Measurements from ENCODE around the gene NFIC. TPM values are rescaled to one million over a fixed set of nuclear protein-coding genes. Genes with fewer than 3 reads are reported as not detected.

NFIC gene
- total RNA-seq, 4 donors from 2014 or later: 102 to 236 (median 158) TPM

GRCh38 chr19:3380829-3381228, 14.4 kb downstream of the NFIC start:
- no peak for DNase-seq (ENCODE audit: low spot score in 2 of 2)
- intact Hi-C loops (cut with DNase I; ENCODE audit: low total_unique reads): no loop called here
- TF ChIP-seq POLR2A (IDR thresholded peaks at IDR 0.05): no peak
- TF ChIP-seq CTCF (IDR thresholded peaks at IDR 0.05): no peak
- 95 to 96% methylated on average over 11 of the region's 11 CpGs for WGBS, 2 donors
- no peak overlapping the region for H3K4me3 ChIP-seq (ENCODE audit: low read depth, poor library complexity, severe bottlenecking)

- DNase-seq (ENCODE audit: low spot score in 2 of 2): peak in 1 of 2 donors; percentile 88
- no peak for TF ChIP-seq POLR2A (IDR thresholded peaks at IDR 0.05)
- no peak for TF ChIP-seq CTCF (IDR thresholded peaks at IDR 0.05)
- intact Hi-C loops (cut with DNase I; ENCODE audit: low total_unique reads): no loop called here
- WGBS, 2 donors: 91 to 92% methylated on average over 55 to 59 of the region's 59 CpGs
- no peak overlapping the region for H3K4me3 ChIP-seq (ENCODE audit: low read depth, poor library complexity, severe bottlenecking)
These were observed 15.5 kb downstream of the NFIC start for GRCh38 chr19:3381701-3382372.

DNA sequence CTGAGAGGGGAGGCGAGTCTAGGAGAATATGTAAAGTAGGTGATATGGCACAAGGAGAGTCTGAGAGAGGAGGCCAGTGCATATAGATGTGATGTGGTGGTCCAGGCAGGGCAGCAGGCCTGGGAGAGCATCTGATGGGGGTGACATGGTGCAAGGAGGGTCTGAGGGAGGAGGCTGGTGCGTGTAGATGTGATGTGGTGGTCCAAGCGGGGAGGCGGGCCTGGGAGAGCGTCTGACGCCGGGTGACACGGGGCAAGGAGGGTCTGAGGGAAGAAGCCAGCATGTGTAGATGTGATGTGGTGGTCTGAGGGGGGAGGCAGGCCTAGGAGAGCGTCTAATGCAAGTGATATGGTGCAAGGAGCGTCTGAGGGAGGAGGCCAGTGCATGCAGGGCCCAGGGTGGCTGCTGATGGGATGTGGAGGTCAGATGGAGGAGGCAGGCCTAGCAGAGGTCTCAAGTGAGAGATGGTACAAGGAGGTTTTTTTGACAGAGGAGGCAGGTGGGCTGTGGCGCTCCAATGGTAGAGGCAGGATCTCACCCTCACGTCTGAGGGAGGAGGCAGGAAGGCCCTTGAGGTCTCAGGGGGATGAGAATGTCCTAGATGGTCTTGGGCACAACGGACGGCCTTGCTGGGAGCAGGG, 16.2 kb downstream of the NFIC start:
- H3K4me3 ChIP-seq (ENCODE audit: low read depth, poor library complexity, severe bottlenecking): no peak overlapping the region
- TF ChIP-seq POLR2A (IDR thresholded peaks at IDR 0.05) (no peak), CTCF (IDR thresholded peaks at IDR 0.05) (no peak)
- WGBS, 2 donors: 79 to 80% methylated on average over 14 of the region's 14 CpGs
- intact Hi-C loops (cut with DNase I; ENCODE audit: low total_unique reads): no loop called here
- DNase-seq (ENCODE audit: low spot score in 2 of 2): no peak

- WGBS, 2 donors: 36 to 44% methylated on average over 10 to 13 of the region's 13 CpGs
- H3K4me3 ChIP-seq (ENCODE audit: low read depth, poor library complexity, severe bottlenecking): no peak overlapping the region
- intact Hi-C loops (cut with DNase I; ENCODE audit: low total_unique reads): no loop called here
These were observed 16.8 kb downstream of the NFIC start for GRCh38 chr19:3383121-3383722.

More at GRCh38 chr19:3383121-3383722, 16.8 kb downstream of the NFIC start:
- DNase-seq (ENCODE audit: low spot score in 2 of 2): peak; percentile 21 to 91
- no peak for TF ChIP-seq POLR2A (IDR thresholded peaks at IDR 0.05)
- no peak for TF ChIP-seq CTCF (IDR thresholded peaks at IDR 0.05)
